GM21526 (cell line): ENCODE data around the gene SPATA46.

Source experiments
- ATAC-seq: cut with Tn5 transposase; IDR thresholded peaks from one replicate; pipeline ENCODE4 v1.9.1; 2021; ENCODE audit warnings: moderate library complexity; ENCODE audit not compliant: unreplicated experiment, low FRiP score

The SPATA46 gene

DNA sequence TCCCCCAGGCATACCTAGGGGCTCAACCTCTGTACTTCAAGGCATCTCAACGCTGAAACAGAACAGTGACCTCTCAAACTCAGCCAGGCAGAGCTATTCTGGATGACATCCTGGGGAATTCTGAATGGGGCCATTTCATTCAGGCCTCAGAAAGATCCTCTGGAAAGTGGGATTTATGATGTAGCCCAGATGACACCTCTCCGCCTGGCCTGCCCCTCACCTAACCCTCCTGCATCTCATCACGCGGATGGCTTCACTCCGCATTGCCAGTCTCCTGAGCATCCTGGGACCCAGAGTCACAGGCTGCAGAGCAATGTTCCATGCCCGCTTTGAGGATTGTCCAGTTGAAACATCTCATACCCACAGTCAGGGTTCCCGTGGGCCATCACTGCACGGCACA, 1.2 kb downstream of the SPATA46 start:
- no peak for ATAC-seq

DNA sequence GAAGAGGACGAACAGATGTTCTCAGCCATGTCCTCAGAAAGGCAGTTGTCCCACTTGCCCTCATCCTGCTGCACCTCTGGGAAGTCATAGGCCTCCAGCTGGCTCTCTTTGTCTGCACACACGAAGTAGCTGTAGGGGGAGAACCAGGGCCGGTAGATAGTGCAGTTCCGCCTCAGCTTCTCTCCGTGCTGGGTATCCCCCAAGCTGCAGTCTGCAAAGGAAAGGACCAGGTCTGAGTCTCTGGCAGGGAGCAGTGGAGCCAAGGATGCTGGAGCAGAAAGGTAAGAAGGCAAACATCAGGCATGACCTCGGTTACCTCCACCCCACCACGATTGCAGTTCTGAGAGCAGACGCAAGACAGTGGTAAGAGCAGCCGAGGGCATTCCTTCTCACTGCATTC, 2.2 kb downstream of the SPATA46 start:
- no peak for ATAC-seq

DNA sequence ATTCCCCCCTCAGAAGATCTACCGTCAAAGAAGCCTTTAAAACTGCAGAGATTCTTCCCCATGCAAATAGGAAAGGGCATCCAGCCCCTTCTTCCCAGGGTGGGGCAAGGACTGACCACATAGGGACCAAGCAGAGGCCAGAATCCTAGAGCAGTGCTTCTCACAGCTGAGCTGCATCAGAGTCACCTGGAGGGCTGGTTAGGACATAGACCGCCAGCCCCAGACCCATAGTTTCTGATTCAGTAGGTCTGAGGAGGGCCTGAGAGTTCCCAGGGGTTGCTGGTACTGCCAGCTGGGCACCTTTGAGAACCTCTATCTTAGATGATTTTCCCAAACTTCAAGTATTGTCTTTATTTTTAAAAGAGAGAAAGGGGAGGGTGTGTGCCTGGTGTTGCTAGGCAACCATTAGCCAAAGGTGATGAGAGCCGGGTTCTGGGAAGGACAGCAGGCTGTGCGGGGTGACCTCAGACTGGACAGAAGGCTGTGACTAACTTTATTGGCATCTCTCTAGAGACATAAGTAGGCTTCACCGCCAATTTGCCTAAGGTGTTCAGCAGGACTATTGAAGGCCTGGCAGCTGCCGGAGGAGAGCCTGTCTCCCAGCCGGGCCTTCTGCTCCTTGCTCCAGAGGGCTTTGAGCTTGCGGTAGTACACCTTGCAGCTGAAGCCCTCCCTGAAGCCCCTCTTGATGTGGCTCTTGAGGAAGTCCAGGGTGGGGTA, 3.0 kb downstream of the SPATA46 start:
- no peak for ATAC-seq

DNA sequence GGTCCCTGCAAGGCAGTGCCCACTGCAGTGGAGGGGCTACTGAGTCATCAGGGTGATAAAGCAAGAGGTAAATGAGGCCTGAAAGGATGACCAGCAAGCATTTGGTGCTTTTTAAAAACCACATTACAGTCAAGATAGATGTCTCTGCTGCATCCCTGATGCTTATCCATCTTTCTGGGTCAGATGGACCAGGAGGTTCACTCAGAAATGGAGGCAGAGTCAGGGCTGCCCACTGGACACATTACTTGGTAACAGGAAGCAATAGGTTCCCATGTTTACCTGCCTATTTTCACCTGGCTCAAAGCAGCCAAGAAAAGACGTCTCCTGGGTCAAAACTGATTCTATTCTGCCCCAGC, 3.6 kb downstream of the SPATA46 start:
- ATAC-seq: no peak

DNA sequence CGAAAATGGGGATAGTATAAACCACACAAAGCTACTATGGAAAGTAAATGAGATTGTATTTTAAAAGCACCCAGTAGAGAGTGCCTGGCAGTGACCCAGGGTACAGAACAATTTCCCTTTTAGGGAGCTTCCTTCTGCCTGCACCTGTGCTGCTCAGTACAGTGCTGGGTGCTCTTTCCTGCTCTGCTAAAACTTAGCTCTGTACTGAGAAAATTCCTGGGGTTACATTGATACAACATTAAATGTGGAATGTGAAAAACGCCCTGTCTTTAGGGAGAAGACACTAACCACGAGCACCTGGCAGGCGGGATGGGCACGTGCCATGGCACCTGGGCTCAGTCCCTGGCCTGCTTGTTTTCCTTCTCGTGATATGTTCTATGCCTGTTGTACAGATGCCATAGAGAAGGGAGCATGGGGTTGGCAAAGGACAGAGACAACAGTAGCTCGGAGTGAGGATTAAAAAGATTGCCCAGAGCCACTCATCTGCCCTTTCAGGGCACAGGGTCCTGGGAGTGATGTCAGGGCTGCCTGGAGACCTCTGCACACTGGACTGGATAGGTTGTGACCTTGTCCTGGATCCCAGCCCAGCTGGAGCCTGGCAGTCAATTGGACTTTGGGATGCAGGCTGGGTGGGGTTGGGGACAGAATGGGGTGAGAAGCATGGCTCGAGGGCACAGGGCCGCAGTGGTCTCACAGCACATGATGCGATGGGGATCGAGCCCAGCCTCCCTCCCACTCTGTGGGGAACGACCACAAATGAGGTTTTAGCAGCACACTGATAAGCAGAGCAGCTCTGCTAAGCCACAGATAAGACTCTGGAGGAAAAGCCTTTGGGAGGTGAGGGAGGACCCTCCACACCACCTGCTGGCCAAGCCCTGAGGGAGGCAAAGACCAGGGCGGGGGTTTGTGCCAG, 4.2 kb downstream of the SPATA46 start:
- no peak for ATAC-seq

- no peak for ATAC-seq
These were observed 5.0 kb downstream of the SPATA46 start for GRCh38 chr1:162371611-162372010.

DNA sequence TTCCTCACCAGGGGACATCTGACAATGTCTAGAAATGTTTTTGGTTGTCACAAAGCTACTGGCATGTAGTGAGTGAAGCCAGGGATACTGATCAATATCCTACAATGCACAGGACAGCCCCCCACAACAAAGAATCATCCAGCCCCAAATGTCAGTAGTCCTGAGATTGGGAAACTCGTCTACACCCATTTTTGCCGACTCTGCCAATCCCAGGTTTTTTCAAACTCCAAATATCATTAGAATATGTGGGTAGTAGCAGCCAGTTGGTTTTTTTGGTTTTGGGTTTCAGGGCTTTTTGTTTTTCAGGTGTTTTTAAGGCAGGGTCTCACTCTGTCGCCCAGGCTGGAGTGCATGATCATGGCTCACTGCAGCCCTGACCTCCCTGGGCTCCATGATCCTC, 5.9 kb downstream of the SPATA46 start:
- no peak for ATAC-seq

DNA sequence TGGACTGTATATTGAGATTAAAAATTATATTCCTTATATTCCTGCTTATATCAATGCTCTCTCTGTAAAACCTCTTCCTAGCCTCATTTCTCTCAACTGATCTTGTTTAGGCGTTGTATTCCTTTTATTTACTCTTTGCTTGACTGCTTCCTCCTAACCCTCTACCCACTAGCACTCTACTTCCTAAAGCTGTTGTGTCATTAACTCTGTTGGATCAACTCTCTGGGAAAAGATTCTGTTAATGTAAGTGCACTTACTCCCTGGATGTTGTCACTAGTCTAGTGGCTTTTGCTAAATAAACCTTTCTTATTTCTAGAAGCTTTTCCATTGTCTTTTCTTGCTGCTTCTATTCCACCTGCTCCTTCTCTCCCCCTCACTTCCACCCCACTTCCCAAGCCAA, 6.5 kb downstream of the SPATA46 start:
- ATAC-seq: no peak

DNA sequence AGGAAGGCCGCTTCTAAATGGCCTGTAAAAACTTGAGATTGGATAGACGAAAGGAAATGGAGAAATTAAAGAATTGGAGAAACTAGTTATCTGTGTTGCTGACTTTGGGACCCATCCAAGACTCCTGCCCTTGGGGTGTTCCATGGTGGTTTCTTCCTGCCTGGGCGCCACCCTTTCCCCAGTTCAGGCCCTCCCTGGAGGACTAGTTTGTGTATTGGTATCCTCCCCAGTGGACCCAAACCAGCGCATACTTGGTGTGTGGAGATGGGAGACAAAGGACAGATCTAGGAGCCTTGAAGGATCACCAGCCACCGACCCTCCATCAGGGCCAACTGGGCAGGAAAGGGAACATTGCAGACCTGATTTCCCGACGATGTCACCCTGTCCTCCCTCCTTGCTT, 7.1 kb downstream of the SPATA46 start:
- no peak for ATAC-seq

DNA sequence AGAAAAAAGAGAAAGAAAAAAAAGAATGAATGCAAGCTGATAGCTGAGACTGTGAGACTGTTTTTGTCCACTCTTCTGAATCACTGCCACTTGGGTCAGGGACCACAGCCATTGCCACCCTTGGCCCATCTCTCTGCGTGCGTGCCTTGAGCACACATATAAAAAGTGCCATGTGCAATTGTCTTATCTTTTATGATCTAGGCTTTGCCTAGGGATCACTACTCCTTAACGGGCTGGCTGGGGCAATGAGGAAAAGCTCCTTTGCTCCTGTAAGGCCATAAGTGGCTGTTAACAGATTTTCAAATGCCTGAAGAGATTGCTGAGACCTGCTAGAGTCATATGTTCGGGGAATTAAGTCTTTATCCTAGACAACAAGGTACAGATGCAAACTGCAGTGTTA, 8.2 kb downstream of the SPATA46 start:
- ATAC-seq: no peak

DNA sequence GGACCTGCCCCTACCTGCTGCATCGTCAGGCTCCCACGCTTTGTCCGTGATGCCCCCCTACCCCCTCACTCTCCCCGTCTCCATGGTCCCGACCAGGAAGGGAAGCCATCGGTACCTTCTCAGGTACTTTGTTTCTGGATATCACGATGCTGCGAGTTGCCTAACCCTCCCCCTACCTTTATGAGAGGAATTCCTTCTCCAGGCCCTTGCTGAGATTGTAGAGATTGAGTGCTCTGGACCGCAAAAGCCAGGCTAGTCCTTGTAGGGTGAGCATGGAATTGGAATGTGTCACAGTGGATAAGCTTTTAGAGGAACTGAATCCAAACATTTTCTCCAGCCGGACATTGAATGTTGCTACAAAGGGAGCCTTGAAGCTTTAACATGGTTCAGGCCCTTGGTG, 8.9 kb downstream of the SPATA46 start:
- no peak for ATAC-seq

- ATAC-seq: no peak
These were observed 9.6 kb downstream of the SPATA46 start for GRCh38 chr1:162367073-162367472.

- no peak for ATAC-seq
These were observed 10.0 kb downstream of the SPATA46 start for GRCh38 chr1:162366671-162367070.

DNA sequence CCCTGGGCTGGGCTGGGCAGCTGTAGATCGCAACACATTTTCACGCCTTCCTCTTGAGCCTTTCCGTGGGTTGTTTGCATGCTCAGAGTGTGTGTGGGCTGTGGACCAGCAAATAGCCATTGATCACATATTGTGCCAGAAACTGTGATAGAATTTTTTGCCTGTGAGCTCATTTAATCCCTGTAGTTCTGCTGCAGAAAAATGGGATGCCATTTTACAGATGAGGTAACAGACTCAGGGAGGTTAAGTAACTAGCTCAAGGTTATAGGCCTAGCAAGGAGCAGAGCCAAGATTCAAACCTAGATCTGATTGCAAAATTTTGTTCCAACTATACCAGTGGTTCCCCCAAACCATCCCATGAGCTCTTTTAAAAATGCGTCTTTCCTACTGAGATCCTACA, 10.5 kb downstream of the SPATA46 start:
- no peak for ATAC-seq

GRCh38 chr1:162365284-162366020, 11.2 kb downstream of the SPATA46 start:
- no peak for ATAC-seq

DNA sequence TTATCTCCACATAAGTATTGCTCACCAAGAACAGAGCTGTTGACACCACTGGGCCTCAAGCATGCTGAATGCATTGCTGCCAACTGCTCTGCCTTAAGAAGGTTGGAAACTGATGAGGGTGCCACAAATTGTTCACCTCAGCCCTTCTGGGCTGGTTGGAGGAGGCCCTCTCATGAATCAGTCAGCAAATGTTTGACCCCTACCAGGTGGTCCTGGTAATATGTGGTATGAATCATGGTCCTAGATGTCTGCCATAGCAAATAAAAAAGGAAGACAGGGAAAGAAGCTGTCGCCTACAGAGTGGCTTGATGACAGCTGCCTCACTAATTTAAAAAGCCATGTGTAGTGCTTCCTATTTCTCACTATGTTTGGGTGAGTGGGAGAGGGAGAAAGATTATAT, 12.2 kb downstream of the SPATA46 start:
- no peak for ATAC-seq

DNA sequence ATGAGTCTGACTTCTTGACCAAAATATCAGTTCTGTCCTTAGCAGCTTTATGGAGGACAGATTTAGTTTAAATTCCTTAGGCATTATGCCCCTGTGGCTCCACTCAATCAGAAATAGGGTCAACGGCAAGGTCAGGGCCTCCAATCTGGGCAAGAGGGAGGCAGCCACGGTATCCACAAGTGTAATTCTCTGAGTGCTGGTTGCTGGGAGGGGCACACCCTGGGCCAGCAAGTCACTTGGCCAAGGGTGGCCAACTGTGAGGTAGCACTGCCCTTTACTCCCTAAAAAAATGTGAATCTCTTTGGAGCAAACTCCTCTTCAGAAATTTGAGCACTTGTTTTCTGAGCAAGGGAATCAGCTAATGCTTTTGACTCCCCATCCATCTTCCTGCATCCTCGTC, 12.8 kb downstream of the SPATA46 start:
- no peak for ATAC-seq

GRCh38 chr1:162361349-162361748, 15.3 kb downstream of the SPATA46 start:
- ATAC-seq: no peak

DNA sequence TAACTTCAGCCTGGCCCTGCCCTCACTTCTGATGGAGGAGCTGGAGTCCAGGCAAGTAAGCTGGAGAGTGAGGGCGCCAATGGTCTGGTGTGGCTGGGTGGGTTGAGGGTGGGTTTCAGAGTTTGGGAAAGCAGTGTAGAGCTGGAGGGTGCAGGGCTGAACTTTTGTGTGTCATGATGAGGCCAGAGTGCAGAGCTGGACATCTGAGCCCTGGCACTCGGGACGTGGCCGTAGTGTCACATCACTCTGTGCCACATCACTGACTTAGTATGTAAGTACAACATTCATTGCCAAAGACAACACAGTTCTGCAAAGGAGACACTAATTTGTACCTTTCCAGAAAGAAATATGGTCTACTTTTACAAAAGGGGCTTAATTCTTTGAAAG, 15.8 kb downstream of the SPATA46 start:
- no peak for ATAC-seq

DNA sequence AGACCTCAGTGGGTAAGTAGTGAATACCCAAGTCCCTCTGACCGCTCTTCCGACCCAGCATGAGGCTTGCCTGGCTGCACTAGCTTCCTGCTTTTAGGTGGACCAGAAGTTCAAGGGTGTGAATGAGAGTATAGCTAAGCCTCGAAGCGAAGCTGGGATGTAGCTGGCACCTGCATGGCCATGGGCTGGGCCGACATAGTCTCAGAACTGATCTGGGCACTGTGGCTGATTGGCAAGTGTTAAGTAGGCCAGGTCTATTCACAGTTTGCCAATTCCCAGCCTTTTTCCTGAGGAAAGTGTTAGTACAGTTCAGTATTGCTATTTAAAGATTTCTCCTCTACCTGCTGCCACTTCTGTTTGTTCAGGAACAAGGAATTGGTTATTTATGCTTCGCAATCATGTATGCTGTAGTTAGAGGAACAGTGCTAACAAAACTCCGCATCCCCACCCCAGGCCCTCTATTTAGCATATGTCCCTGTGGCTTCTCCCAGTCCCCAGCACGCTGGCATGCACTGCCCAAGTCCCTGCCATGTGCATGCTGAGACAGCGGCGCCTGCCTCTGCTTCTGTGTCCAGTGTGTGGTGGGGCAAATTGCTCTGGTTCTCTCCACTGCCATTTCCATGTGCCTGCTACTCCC, 16.3 kb downstream of the SPATA46 start:
- no peak for ATAC-seq
